HPDE6-E6E7 (cell line): ENCODE results near the gene TRMT1.
"Not testable (repeated sequence)": the region's sequence is repeated elsewhere in the genome, so short reads cannot be mapped to it uniquely, and the experiment has no call there.

ENCODE experiments used
- DNase-seq: peaks from one replicate; pipeline ENCODE4 v3.0.0; 2011; ENCODE audit warnings: missing footprints; ENCODE audit errors: extremely low spot score

TRMT1 gene

DNA sequence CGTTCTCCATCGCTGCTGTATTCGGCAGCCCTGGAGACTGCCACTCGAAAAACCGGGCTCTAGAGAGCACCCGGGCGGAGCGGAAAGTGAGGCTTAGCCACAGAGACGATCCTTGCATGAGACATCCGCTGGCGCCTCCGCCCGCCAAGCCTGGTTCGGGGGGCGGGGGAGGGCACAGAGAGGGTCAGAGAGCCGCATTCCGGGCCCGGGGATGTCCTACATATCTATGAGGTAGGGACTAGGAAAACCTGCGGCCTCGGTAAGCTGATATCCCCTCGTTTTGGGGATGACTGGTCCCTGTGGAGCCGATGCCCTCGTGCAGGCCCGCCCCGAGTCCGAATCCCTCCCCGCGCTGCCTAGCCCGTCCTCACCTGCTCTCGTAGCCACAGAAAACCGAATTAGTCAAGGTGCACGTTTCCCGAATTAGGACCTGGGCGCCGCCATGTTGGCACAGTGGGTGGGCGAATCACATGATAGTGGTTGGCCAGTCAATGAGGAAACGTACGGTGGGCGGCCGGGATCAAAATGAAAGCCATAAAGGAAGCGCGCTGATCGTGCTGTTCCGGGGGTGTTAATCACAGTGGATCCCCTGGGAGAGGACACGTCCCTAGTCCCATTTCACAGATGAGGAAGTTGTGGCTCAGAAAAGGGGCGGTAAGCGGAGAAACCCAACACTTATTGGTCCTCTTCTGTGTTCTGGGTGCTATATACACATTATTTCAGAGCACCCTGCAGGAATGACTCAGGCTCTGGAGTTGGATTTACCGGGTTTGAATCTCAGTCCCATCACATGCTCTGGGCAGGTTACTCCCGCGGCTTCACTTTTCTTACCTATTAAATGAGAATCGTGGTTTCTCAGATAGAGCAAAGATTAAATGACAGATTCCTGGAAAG is at the start of gene TRMT1:
TRMT1 (minus strand) TSS at position 459 of the 894 bp plus-strand sequence; CDS start at position 118, 341 bp downstream.
- peak; percentile 97 for DNase-seq

DNA sequence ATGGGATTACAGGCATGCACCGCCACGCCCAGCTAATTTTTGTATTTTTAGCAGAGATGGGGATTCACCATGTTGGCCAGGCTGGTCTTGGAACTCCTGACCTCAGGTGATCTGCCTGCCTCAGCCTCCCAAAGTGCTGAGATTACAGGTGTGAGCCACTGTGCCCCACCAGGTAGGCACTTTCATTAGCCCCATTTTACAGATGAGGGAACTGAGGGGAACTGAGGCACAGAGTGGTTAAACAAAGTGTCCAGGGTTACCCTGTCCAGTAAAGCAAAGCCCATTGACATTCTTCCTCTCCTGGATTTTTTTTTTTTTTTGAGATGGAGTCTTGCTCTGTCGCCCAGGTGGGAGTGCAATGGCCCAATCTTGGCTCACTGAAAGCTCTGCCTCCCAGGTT is 49.6 kb upstream of the TRMT1 start:
- not testable (repeated sequence) for DNase-seq

DNA sequence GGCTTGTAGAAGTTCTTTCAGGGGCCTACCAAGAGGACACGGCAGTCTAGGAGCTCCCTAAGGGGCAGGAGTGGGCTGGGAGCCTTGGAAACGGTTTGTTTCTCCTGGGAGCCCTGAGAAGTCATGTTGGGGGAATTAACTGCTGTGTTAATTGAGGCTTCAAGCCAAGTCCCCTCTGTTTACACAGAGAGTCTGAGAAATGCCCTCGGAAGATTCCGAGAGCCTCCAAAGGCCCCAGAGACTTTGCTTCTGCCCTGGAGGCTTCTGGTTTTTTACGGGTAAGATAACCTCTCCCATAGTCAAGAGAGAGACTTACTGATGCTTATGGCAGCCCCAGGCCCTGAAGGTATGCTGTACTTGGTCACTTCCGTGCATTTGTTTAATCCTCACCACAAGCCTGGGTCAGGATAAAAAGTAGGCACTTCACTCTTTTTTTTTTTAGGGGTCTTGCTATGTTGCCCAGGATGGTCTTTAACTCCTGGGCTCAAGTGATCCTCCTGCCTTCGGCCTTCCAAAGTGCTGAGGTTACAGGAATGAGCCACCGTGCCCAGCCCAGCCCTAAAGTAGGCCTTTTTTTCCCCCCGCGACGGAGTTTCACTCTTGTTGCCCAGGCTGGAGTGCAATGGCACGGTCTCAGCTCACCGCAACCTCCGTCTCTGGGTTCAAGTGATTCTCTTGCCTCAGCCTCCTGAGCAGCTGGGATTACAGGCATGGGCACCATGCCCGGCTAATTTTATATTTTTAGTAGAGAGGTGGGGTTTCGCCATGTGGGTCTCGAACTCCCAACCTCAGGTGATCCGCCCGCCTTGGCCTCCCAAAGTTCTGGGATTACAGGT is 48.8 kb upstream of the TRMT1 start:
- DNase-seq: no peak

DNA sequence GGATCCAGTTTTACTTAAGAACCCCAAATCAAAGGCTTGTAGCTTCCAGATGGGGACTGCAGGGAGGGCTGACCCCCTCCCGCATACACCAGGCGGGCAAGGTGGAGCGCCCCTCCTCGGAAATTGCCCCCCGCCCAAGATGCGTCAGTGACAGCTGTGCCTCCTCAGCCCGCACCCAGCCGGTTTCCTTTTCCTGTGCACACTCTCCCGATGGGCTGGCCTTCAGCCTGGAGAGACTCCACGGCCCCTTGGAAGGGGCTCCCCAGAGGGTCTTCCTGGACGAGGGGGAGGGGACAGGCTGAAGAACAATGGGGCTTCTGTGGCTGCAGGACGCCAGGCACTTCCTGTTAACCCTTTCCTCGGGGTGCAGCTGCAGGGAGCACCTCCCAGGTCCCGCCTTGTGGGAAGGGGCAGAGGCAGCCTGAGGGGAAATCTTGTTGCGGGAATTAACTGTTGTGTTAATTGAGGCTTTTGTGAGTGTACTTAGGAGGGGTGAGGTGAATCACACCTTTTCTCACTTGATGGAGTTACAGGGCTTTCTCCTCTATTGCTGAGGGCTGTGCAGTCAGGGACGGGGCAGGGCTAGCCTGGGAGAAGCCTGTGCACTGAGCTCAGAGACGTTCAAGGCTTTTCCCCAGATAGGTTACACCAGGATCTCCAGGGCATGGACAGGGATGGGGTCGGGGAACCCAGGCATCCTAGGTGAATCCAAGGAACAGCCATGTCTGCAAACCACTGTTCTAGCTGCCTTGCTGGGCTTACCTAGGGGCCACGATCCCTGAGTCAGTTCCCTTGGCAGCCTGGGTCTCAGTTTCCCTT is 48.0 kb upstream of the TRMT1 start:
- DNase-seq: no peak

DNA sequence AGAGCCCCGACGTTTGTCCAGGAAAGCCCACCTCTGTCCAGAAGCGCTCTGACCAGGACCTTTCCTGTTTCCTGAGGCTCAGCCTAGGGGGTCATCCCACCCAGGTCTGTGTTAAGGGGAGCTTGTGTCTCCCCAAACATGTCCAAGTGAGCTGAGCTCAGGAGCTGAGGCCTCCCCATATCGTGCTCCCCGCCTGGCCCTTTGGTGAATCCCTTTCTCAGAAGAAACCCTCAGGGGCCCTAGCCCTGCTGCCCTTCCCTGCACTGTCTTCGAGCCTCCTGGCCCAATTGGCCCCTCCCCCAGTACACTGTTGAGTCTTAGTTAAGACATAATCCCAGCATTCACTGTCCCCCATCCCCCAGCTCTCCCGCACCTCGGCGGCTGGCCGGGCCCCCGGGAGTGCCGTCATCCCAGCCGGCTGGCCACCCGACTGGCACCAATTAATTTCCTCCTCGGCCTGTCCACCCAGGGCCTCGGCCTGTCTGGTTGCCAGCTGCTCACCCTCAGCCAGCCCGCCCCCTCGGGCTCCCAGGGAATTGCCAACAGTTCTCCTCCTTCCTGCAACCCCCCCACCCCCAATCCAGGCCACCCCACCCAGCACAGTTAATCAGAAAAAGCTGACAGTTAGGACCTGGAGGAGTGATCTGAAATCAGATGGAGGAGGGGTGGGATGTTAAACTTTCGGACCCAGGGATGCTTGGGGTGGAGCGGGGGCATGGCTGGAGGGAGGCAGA is 47.2 kb upstream of the TRMT1 start:
- DNase-seq: no peak

DNA sequence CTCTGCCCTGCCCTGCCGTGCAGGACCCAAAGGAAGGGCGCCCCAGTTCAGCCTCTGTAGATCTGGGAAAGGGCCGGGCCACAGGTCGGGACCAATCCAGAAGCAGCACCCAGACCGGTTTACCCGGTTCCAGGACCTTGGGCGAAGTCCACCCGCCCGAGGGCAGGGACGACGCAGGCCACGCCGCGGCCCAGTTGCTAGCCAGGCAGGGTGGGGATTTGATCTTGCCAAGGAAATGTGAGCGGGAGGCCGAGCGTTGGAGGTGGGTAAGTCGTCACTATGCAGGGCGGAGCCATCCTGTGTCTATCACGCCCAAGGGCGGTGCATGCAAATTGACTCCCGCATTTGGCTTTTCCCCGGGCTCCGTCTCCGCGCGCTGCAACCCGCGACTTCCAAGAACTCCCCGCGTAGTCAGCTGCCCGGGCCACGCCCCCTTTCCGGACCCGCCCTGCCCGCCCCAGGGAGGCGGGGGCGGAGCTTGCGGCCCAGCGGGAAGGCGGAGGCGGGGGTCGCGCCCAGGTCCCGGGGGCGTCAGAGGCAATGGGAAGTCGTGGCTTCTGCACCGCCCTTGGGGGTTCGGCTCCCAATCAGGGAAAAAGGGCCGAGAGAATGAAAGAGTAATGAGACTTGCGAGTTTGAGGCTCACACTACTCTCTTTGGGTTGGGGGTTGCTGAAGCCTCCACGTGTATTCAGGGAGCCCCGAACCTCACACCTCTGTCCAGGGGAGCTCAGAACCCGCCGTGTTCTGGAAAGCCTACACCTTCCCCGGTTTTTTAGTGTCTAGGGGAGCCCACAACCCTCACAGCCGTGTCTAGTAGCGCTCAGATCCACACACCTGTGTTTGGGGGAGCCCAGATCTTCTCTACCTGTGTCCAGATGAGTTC is 46.4 kb upstream of the TRMT1 start:
- no peak for DNase-seq

DNA sequence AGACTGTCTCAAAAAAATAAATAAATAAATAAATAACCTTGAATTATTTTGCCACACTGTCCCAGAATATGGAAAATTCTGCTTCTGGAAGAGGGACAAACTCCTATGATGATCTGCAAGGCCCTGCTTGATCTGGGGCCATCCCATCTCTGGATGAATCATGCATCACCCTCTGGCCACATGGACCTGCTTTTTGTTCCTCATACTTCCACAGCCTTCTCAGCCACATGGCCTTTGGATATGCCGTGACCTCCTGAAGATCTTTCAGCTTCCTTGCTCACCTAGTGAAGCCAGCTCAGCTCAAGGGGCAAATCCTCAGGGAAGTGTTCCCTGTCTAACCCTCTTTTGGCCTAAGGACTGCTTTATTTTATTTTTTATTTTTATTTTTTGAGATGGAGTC is 44.0 kb upstream of the TRMT1 start:
- DNase-seq: no peak

DNA sequence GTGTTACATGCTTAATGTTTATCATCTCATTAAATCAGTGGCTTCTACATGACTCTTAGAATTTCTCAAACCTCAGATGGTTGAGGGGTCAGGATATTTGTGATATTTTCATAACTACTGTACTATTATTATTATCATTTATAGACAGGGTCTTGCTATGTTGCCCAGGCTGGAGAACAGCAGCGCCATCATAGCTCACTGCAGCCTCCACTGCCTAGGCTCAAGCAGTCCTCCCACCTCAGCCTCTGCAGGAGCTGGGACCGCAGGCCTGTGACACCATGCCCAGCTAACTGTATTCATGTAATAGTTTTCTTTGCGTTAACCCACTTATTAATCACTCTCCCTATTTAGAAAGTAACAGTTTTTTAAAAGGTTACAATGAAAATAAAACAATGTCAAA is 43.2 kb upstream of the TRMT1 start:
- DNase-seq: no peak

DNA sequence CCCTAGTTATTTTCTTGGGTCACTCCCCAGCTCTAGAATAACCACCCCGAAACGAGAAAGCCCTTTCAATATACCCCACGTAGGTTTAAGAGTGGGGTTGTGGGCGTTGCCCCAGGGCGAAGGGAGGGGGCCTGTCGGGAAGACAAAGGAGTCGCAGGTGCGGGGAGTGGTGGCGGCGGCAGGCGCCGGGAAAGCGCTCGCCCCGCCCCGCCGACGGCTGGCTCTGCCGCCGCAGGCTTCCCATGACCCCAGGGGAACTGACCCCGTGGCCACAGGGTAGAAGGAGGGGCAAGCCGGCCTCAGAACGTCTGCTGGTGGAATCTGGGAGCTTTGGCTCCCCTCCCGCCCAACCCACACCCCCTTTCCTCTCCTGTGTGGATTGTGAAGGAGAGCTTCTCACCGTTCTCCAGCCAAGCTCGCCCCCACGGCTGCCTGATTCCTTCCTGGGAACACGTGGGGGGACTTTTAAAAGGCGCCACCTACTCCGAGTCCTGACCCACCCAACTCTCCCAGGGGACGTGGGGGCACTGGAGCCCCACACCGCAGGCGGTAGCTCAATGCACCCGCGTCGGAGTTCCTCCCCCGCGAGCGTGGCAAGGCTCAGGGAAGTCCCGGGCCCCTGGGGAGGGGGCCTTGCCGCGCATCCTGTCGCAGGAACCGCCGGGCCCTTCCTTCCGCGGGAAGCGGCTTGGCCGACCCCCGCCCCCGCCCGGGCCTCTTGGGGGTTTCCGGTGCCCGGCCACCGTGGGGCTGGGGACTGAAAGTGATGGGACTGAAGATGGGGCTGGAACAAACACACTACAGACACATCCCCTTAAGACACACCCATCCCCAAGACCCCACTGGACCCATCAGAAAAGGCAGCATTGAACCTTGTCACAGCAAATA is 39.2 kb upstream of the TRMT1 start:
- no peak for DNase-seq

DNA sequence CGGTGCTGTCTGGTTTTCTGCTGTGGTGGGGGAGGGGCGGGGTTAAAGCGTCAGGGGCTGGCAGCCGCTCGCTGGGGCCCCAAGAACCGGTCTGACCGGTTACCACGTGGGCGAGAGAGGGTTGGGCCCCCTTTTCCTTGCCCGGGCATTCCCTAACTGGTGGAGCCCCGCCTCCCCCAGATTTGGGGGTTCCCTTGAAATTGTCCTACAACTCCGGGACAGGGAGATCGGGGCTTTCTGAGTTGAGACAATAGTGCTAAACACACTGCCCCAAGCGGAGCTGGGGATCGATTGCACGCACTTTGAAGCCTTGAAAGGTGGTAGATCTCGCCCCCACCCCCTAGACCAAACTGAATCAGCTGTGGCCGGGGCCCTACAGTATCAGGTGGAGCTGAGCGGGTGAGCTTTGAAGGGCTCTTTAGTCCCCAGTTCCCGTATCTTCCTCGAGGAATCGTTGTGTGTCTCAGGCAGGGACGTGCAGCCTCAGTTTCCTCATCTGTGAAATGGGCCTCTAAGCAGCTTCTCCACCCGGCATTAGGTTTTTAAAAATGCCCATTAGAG is 38.5 kb upstream of the TRMT1 start:
- no peak for DNase-seq

DNA sequence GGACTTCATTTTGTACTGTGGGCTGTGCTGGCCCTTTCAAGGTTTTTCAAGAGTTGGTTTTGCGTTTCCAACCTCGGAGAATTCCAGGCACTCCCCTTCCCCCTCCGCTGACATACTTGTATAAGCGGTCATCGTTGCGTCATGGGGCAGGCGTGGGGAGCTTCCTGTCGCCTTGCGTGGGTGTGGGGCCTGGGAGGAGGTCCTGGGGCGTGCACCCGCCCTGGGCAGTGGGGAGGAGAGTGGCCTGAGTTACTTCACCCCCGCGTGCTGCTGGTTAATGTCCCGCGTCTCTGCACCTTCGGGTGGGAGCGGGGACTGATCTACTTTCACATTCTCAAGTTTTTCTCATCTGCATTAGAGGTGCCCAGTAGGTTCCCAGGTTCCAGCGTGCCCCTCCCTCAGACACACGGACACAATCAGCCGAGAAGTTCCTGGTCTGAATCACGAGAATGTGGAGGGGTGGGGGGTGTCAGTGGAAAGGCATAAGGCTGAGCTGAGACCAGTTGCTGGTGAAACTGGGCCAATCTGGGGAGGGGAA is 37.8 kb upstream of the TRMT1 start:
- DNase-seq: no peak

DNA sequence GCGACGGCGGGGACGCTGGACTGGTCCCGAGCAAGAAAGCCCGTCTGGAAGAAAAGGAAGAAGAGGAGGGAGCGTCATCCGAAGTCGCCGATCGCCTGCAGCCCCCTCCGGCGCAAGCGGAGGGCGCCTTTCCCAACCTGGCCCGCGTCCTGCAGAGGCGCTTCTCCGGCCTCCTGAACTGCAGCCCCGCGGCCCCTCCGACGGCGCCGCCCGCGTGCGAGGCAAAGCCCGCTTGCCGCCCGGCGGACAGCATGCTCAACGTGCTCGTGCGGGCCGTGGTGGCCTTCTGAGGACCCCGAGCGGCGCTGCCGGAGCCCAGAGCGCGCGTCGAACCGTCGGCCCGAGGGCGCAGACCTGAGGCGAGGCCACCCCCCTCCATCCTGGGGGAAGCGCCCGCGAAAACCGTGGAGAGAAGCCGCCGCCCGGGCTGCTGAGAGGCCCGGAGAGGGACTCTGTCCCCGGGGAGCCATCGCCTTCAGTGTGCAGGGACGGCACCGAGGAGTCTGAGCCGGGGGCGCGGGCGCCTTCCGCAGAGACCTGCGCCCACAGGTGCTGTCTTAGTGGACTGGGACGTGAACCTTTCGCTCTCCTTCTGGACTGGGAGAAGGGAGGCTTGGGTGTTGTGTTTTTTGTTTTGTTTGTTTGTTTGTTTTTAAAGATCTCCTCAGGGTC is 37.2 kb upstream of the TRMT1 start:
- DNase-seq: no peak

DNA sequence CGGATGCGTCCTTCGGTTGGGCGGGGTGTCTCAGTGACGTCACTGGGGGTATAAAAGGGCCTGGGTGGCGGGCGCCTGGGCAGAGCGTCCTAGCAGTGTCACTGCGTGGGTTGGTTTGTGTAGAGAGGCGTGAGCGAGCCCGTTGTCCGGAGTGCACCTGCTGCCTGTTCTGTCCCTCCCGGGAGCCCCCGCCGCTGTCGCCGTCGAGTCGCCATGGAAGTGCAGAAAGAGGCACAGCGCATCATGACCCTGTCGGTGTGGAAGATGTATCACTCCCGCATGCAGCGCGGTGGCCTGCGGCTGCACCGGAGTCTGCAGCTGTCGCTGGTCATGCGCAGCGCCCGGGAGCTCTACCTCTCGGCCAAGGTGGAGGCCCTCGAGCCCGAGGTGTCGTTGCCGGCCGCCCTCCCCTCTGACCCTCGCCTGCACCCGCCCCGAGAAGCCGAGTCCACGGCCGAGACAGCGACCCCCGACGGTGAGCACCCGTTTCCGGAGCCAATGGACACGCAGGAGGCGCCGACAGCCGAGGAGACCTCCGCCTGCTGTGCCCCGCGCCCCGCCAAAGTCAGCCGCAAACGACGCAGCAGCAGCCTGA is 36.5 kb upstream of the TRMT1 start:
- DNase-seq: peak; percentile 73

DNA sequence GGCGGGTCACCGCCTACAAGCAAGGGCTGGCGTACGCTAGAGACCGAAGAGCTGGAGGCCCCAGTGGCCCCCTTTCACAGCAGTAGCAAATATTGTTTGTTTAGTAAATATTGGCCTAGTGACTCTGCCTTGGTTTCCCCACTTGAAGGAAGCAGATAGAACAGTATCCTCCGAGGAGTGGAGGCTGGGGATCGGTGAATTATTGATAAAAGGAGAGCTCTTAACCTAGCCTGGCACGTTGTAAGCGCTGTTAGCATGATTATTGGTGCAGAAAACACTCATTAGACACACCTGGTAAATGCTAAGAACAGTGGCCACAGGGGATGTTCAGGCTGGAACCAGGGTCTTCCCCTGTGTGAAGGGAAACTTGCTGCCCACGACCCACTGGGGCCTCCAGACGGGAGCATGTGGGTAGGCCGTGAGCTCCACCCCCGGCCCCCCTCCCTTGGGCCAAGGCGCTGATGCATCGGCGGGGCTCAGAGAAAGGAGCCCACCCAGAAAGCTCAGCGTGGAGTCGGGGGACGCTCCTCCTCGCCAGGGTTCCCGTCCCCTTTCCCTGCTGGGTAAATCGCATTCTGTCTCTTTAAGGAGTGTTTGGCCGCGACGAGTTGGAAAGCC is 35.9 kb upstream of the TRMT1 start:
- no peak for DNase-seq

DNA sequence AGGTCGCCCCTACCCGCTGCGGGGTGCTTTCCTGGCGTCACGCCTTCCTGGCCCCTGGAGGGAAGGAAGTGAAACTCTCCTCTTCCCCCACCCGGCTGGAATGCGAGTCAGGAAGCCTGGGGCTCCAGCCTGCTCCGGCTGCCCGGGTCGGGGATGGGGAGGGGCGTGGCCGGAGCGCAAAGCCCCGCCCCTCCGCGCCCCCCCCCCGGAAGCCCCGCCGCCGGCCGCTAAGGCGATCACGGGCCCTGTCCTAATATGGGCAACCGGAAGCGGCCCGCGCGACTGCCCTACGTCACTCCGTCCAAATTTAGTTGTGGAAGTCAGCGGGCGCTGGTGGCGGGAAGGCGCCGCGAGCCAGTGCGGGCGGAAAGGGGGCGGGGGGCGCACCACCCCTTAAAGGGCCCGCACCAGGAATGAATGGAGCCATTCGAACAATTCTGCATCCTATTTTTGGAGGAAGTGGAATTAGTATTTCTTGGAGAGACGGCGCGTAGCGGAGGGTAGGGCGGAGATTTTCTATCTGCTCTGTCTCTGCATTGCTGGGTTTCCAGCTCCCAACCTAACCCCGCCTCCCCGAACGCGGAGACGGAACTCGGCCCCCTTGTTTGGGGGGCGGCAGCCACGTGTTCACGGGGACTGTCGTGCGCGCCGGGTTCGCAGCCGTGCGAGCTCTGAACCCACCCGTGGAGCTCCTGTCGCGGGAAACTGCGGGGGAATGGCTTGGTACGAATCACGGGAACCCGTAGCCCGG is 35.2 kb upstream of the TRMT1 start:
- peak; percentile 97 for DNase-seq

DNA sequence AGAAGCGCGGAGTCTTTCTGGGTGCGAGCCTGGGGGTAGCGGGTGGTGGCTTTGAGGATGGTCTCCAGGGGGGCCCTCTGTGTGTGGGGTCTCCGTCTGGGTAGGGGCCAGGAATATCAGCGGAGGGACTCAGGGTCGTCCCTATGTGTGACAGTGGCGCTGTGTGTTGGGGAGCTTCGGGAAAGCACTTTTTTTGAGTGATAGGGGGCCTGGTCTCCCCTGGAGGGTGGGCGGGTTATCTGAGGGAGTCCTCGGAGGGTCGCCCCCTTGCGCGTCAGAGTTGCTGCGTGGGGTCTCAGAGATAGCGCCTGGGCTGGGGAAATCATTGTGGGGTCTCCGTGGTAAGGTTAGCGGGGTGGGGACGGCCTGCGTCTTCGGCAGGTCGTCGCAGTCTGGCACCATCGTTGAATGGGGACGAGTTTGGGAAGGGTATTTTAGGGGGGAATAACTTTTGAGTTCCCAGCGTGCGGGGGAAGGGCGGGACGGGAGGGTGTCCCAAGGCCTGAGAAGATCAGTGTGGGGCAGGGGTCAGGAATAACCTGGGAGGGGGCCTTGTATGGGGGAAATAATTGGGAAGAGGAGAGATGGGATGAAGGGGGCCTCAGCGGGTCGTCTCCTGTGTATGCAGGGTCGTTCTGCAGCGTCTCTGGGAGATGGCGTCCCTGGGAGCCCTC is 34.5 kb upstream of the TRMT1 start:
- no peak for DNase-seq
